ENCODE data around the gene TGFBR3. TPM values are rescaled to one million over a fixed set of nuclear protein-coding genes. Genes with fewer than 3 reads are reported as not detected.

The TGFBR3 gene
- total and polyA plus RNA-seq, 9 of the 15 experiments (the other 6 are each of a cell fraction or from before 2014, with no cell fraction given), result 3.6 to 32.4 (median 15.6) TPM

- no peak overlapping the region for H3K4me2 ChIP-seq (ENCODE audit: insufficient read depth, low read length)
- intact Hi-C loops (cut with micrococcal nuclease), result no loop called here
- POLR2A ChIA-PET, result interaction anchor here (1.2 to 1.8 kb wide), 2 partner anchors 12 to 43 kb away, joined by 4 to 5 read pairs; no protein-coding TSS in a partner anchor
Measured at GRCh38 chr1:91749788-91750231, 136.1 kb downstream of the TGFBR3 start.

More at GRCh38 chr1:91749788-91750231, 136.1 kb downstream of the TGFBR3 start:
- Histone ChIP-seq H3K4me1 (replicated peaks in 1 of 2; ENCODE audit: control insufficient read depth in 2 of 2, insufficient read depth in 2 of 2, low read length in 2 of 2) (no peaks in the 10 kb centered on the region), H3K4me3 (no peak overlapping the region), H3K9me3 (replicated peaks; ENCODE audit: control insufficient read depth, insufficient read depth, low read depth, low read length) (peaks cover 10% of the 10 kb centered on the region; the same call in 1 of the 2 replicates), H4K20me1 (replicated peaks; ENCODE audit: control insufficient read depth, insufficient read depth, low read length) (no peaks in the 10 kb centered on the region), H3K36me3 (ENCODE audit: control insufficient read depth, insufficient read depth, low read length) (peaks cover 12% of the 10 kb centered on the region), H3K79me2 (ENCODE audit: control insufficient read depth, insufficient read depth, low read length) (no peaks in the 10 kb centered on the region), H3K9me1 (ENCODE audit: control insufficient read depth, insufficient read depth, low read length) (no peaks in the 10 kb centered on the region), H3K9ac (ENCODE audit: insufficient read depth in 1 of 2, low read depth in 2 of 2, low read length in 2 of 2) (no peak overlapping the region), H2AFZ (ENCODE audit: low read depth, low read length) (no peak overlapping the region), H3K27ac (ENCODE audit: extremely low read depth, low read depth, low read length) (no peak overlapping the region), H3K27me3 (ENCODE audit: control insufficient read depth in 2 of 2, insufficient read depth in 2 of 2, low read length in 2 of 2) (no peaks in the 10 kb centered on the region)
- BruUV-seq (replicated peaks), result no TSS peak
- FAIRE-seq (no peak), ATAC-seq (no peak), DNase-seq (ENCODE audit: extremely low read depth in 1 of 4, low spot score in 3 of 4) (no peak)
- CTCF ChIA-PET (ENCODE audit: low intra/inter-chr PET ratio), result no interaction called here
- in situ Hi-C loops (cut with MboI), result no loop called here
- no peak for TF ChIP-seq XRCC4 (IDR thresholded peaks at IDR 0.05; ENCODE audit: extremely low read depth, insufficient read depth, insufficient read length)
- TF ChIP-seq HCFC1 (IDR thresholded peaks at IDR 0.05; ENCODE audit: low read depth, low read length), result no peak
- TF ChIP-seq ZNF75A (CRISPR knock-in tag; IDR thresholded peaks at IDR 0.05), result no peak
- no peak for TF ChIP-seq BHLHE40 (IDR thresholded peaks at IDR 0.05; ENCODE audit: low read length)
- TF ChIP-seq PHF21A (IDR thresholded peaks at IDR 0.05; ENCODE audit: borderline replicate concordance, low read depth), result no peak
- no peak for TF ChIP-seq BRF2 (IDR thresholded peaks at IDR 0.05; ENCODE audit: borderline replicate concordance, insufficient read depth, insufficient read length)
- TF ChIP-seq KLF1 (tag; IDR thresholded peaks at IDR 0.05), result no peak
- TF ChIP-seq DACH1 (IDR thresholded peaks at IDR 0.05; ENCODE audit: partially characterized antibody), result no peak
- no peak for TF ChIP-seq ZBTB1 (CRISPR knock-in tag; IDR thresholded peaks at IDR 0.05; ENCODE audit: borderline replicate concordance, low read depth)
- TF ChIP-seq MXI1 (IDR thresholded peaks at IDR 0.05; ENCODE audit: low read depth, low read length), result no peak
- no peak for TF ChIP-seq TFAM (CRISPR knock-in tag; conservative IDR thresholded peaks at IDR 0.05)
- 75% methylated on average over 6 of the region's 6 CpGs for WGBS (ENCODE audit: insufficient coverage, low coverage, missing lambda C conversion rate)
